IMR-90 (cell line): ENCODE data around the gene C1orf105. TPM values are rescaled to one million over a fixed set of nuclear protein-coding genes. Genes with fewer than 3 reads are reported as not detected.

Experiments
- ATAC-seq: fragments of 200-7000 bp; cut with Tn5 transposase; 2 replicates; pipeline ENCODE4 v1.9.1; 2020; ENCODE audit warnings: low read depth, mild to moderate bottlenecking, moderate library complexity
- BruUV-seq: library from RNA; stranded (reverse); fragments of 400-500 nt; replicated peaks from 2 replicates; lab custom pipeline; 2021; lab: Mats Ljungman, UMichigan
- CTCF ChIA-PET: fragments of 300-600 bp; formaldehyde crosslinking; extraction: SDS; loops from one replicate; lab custom pipeline; 2021; ENCODE audit warnings: antibody characterized with exemption; lab: Yijun Ruan, JAX
- POLR2A ChIA-PET: fragments of 300-600 bp; sonication (Branson Sonifier 250); formaldehyde crosslinking; loops from one replicate; lab custom pipeline; 2022; ENCODE audit warnings: antibody characterized with exemption; ENCODE audit not compliant: unreplicated experiment; lab: Charles Lee
- DNase-seq: peaks from one replicate; pipeline ENCODE4 v3.0.0; 2013
- H2AFZ ChIP-seq: replicated peaks from 2 replicates; pipeline ENCODE3; 2013; ENCODE audit warnings: low read length, mild to moderate bottlenecking; ENCODE audit not compliant: poor library complexity
- H2AK5ac ChIP-seq: 2 replicates; pipeline ENCODE4 v1.6.1; 2013; ENCODE audit warnings: low read depth, low read length, inconsistent platforms
- H2AK9ac ChIP-seq: replicated peaks from 2 replicates; pipeline ENCODE3; 2013; ENCODE audit warnings: mild to moderate bottlenecking, low read depth, low read length, moderate library complexity; ENCODE audit not compliant: poor library complexity
- H2BK120ac ChIP-seq: 2 replicates; pipeline ENCODE4 v1.6.1; 2013; ENCODE audit warnings: low read depth, low read length, inconsistent platforms
- H2BK15ac ChIP-seq: 3 replicates; pipeline ENCODE4 v1.6.1; 2013; ENCODE audit warnings: low read depth, low read length, inconsistent platforms
- H2BK20ac ChIP-seq: 2 replicates; pipeline ENCODE4 v1.6.1; 2013; ENCODE audit warnings: low read depth, mild to moderate bottlenecking, inconsistent platforms, low read length, moderate library complexity
- H2BK5ac ChIP-seq: 2 replicates; pipeline ENCODE4 v1.6.1; 2013; ENCODE audit warnings: mild to moderate bottlenecking, low read depth, low read length, inconsistent platforms; ENCODE audit not compliant: poor library complexity, severe bottlenecking
- H3K14ac ChIP-seq: replicated peaks from 2 replicates; pipeline ENCODE4 v1.6.1; 2013; ENCODE audit warnings: low read depth, low read length, inconsistent platforms
- H3K18ac ChIP-seq: 2 replicates; pipeline ENCODE4 v1.6.1; 2013; ENCODE audit warnings: low read depth, low read length, control low read depth
- H3K23ac ChIP-seq: 2 replicates; pipeline ENCODE4 v1.6.1; 2013; ENCODE audit warnings: low read depth, low read length, inconsistent platforms
- H3K27ac ChIP-seq: 2 replicates; pipeline ENCODE4 v1.5.1; 2013; ENCODE audit warnings: mild to moderate bottlenecking, control low read depth, low read length; ENCODE audit not compliant: insufficient read depth
- H3K27me3 ChIP-seq: 2 replicates; pipeline ENCODE4 v1.6.1; 2013; ENCODE audit warnings: low read length; ENCODE audit not compliant: control insufficient read depth, insufficient read depth
- H3K36me3 ChIP-seq: 2 replicates; pipeline ENCODE4 v1.6.1; 2013; ENCODE audit warnings: low read length, mixed read lengths; ENCODE audit not compliant: control insufficient read depth, insufficient read depth
- H3K4ac ChIP-seq: 2 replicates; pipeline ENCODE4 v1.6.1; 2013; ENCODE audit warnings: low read depth, low read length, inconsistent platforms
- H3K4me1 ChIP-seq: 2 replicates; pipeline ENCODE4 v1.6.1; 2013; ENCODE audit warnings: low read length, mixed read lengths; ENCODE audit not compliant: control insufficient read depth, insufficient read depth
- H3K4me2 ChIP-seq: 2 replicates; pipeline ENCODE4 v1.6.1; 2013; ENCODE audit warnings: low read depth, mild to moderate bottlenecking, control low read depth, low read length, moderate library complexity
- H3K4me3 ChIP-seq: 2 replicates; pipeline ENCODE4 v1.5.1; 2013; ENCODE audit warnings: low read depth, mild to moderate bottlenecking, control low read depth, low read length, moderate library complexity; ENCODE audit not compliant: insufficient read depth
- H3K56ac ChIP-seq: 2 replicates; pipeline ENCODE4 v1.6.1; 2013; ENCODE audit warnings: low read length, inconsistent platforms; ENCODE audit not compliant: insufficient read depth; ENCODE audit errors: extremely low read depth
- H3K79me1 ChIP-seq, 2 experiments: 2 replicates each; pipeline ENCODE4 v1.6.1; 2013; ENCODE audit warnings: low read length in 2 of 2, inconsistent platforms in 1 of 2, low read depth in 1 of 2
- H3K9ac ChIP-seq: 2 replicates; pipeline ENCODE4 v1.6.1; 2013; ENCODE audit warnings: low read depth, low read length, control low read depth
- H3K9me1 ChIP-seq: 2 replicates; pipeline ENCODE4 v1.6.1; 2013; ENCODE audit warnings: low read length, inconsistent platforms; ENCODE audit not compliant: insufficient read depth
- H3K9me3 ChIP-seq: 2 replicates; pipeline ENCODE4 v1.6.1; 2013; ENCODE audit warnings: low read length; ENCODE audit not compliant: control insufficient read depth, insufficient read depth
- H4K20me1 ChIP-seq: 2 replicates; pipeline ENCODE4 v1.6.1; 2013; ENCODE audit warnings: low read length, inconsistent platforms; ENCODE audit not compliant: insufficient read depth
- H4K5ac ChIP-seq: 2 replicates; pipeline ENCODE4 v1.6.1; 2013; ENCODE audit warnings: mild to moderate bottlenecking, low read depth, low read length, control low read depth
- H4K8ac ChIP-seq, 2 experiments: 2 replicates each; pipeline ENCODE4 v1.6.1; 2013; ENCODE audit warnings: low read depth in 2 of 2, low read length in 2 of 2, control low read depth in 1 of 2, inconsistent platforms in 1 of 2
- H4K91ac ChIP-seq: 2 replicates; pipeline ENCODE4 v1.6.1; 2013; ENCODE audit warnings: low read depth, low read length, inconsistent platforms; ENCODE audit not compliant: insufficient read depth
- BHLHE40 ChIP-seq: fragments of 150-350 bp; IDR thresholded peaks from 2 replicates; pipeline ENCODE4 v1.6.1; 2016; ENCODE audit warnings: mild to moderate bottlenecking, low read depth, low read length
- CEBPB ChIP-seq: IDR thresholded peaks from 2 replicates; pipeline ENCODE4 v1.6.1; 2012; ENCODE audit warnings: low read depth, low read length, improper control_type of control experiment
- CHD1 ChIP-seq: IDR thresholded peaks from 2 replicates; pipeline ENCODE4 v1.6.1; 2012; ENCODE audit warnings: low read depth, low read length, improper control_type of control experiment
- CTCF ChIP-seq: conservative IDR thresholded peaks from 2 replicates; pipeline ENCODE4 v1.5.1; 2012; ENCODE audit warnings: mild to moderate bottlenecking, low read depth, low read length, improper control_type of control experiment
- ELK1 ChIP-seq: fragments of 150-350 bp; IDR thresholded peaks from 2 replicates; pipeline ENCODE4 v1.6.1; 2016; ENCODE audit warnings: low read depth, mild to moderate bottlenecking, low read length, moderate library complexity, borderline replicate concordance
- FOS ChIP-seq: fragments of 150-350 bp; IDR thresholded peaks from 2 replicates; pipeline ENCODE4 v1.6.1; 2016; ENCODE audit warnings: low read depth, low read length
- MAFK ChIP-seq: IDR thresholded peaks from 2 replicates; pipeline ENCODE4 v1.6.1; 2012; ENCODE audit warnings: low read depth, low read length, improper control_type of control experiment
- MAZ ChIP-seq: IDR thresholded peaks from 2 replicates; pipeline ENCODE4 v1.6.1; 2012; ENCODE audit warnings: low read depth, mild to moderate bottlenecking, low read length, improper control_type of control experiment, moderate library complexity, borderline replicate concordance
- MXI1 ChIP-seq: IDR thresholded peaks from 2 replicates; pipeline ENCODE4 v1.6.1; 2012; ENCODE audit warnings: low read depth, mild to moderate bottlenecking, low read length, moderate library complexity, borderline replicate concordance
- NFE2L2 ChIP-seq: fragments of 150-350 bp; IDR thresholded peaks from 2 replicates; pipeline ENCODE4 v1.6.1; 2016; ENCODE audit warnings: low read depth, mild to moderate bottlenecking, low read length
- POLR2A ChIP-seq: IDR thresholded peaks from 2 replicates; pipeline ENCODE4 v1.6.1; 2012; ENCODE audit warnings: mild to moderate bottlenecking, low read depth, low read length
- RAD21 ChIP-seq: IDR thresholded peaks from 2 replicates; pipeline ENCODE4 v1.6.1; 2012; ENCODE audit warnings: low read length, improper control_type of control experiment
- RFX5 ChIP-seq: IDR thresholded peaks from 2 replicates; pipeline ENCODE4 v1.8.0; 2012; ENCODE audit warnings: low read depth, mild to moderate bottlenecking, low read length, moderate library complexity
- SMC3 ChIP-seq: fragments of 150-350 bp; IDR thresholded peaks from 2 replicates; pipeline ENCODE4 v1.6.1; 2016; ENCODE audit warnings: low read depth, mild to moderate bottlenecking, antibody characterized with exemption, low read length, moderate library complexity
- USF2 ChIP-seq: fragments of 150-350 bp; IDR thresholded peaks from 2 replicates; pipeline ENCODE4 v1.6.1; 2017; ENCODE audit warnings: mild to moderate bottlenecking, antibody characterized with exemption, low read length, low read depth
- WGBS, 2 experiments: methylation state at CpG; one replicate each; pipeline versions ENCODE4 v1.1.5 to v1.1.7; 2013; ENCODE audit warnings: missing lambda C conversion rate in 2 of 2; ENCODE audit not compliant: insufficient read length in 1 of 2; ENCODE audit errors: extremely low coverage in 2 of 2; 5-methylcytosine and 5-hydroxymethylcytosine counted together
- dilution Hi-C: fragments of 300-500 bp; cut with HindIII; formaldehyde crosslinking; loops from one replicate; pipeline ENCODE4 v1.14.3; 2018; ENCODE audit warnings: low sequenced_read_pairs; ENCODE audit not compliant: unreplicated experiment
- in situ Hi-C: fragments of 300-500 bp; cut with MboI; formaldehyde crosslinking; loops from 3 replicates; pipeline ENCODE4 v1.14.3; 2019; ENCODE audit warnings: low sequenced_read_pairs, inconsistent platforms, mixed read lengths
- intact Hi-C: fragments of 100-400 bp; cut with micrococcal nuclease; formaldehyde crosslinking; loops from 2 replicates; pipeline ENCODE4 v1.10.0; 2022
- polyA plus RNA-seq, 3 experiments: library from polyadenylated mRNA; depleted of rRNA; stranded (reverse); fragments of >200 nt; gene quantifications; 2 replicates each; pipeline ENCODE4 v1.2.3, GENCODE V29; 2012; ENCODE audit warnings: low replicate concordance in 1 of 3
- total RNA-seq: library from RNA; depleted of rRNA; stranded (reverse); fragments of >200 nt; gene quantifications from 2 replicates; pipeline ENCODE4 v1.2.3, GENCODE V29; 2012

Gene C1orf105
- total and polyA plus RNA-seq, 2 of the 4 experiments (the other 2 are of a cell fraction), result not detected

GRCh38 chr1:172489847-172490246, 69.4 kb downstream of the C1orf105 start:
- CTCF ChIA-PET, result no interaction called here
- dilution Hi-C loops, result no loop called here
- Histone ChIP-seq H4K8ac (no peak overlapping the region), H3K36me3 (no peaks in the 10 kb centered on the region), H2BK5ac (no peak overlapping the region), H3K27me3 (peaks cover 35% of the 10 kb centered on the region), H3K9me3 (no peaks in the 10 kb centered on the region), H2BK20ac (no peak overlapping the region), H3K4me1 (no peaks in the 10 kb centered on the region), H2AK9ac (no peak overlapping the region), H3K79me1 (no peaks in the 10 kb centered on the region), H3K56ac (no peak overlapping the region), H3K14ac (no peak overlapping the region), H3K4me3 (no peak overlapping the region), H2BK120ac (no peak overlapping the region), H4K20me1 (no peaks in the 10 kb centered on the region), H2BK15ac (no peak overlapping the region), H3K27ac (no peak overlapping the region), H4K91ac (no peak overlapping the region), H2AFZ (no peak overlapping the region), H3K9me1 (no peaks in the 10 kb centered on the region), H4K5ac (no peak overlapping the region), H2AK5ac (no peak overlapping the region), H3K4ac (no peak overlapping the region), H3K23ac (no peak overlapping the region), H3K4me2 (no peak overlapping the region), H3K9ac (no peak overlapping the region), H3K18ac (no peak overlapping the region)
- in situ Hi-C loops, result no loop called here
- POLR2A ChIA-PET, result no interaction called here
- ATAC-seq (no peak), DNase-seq (no peak)
- intact Hi-C loops, result no loop called here
- no CpG with 5 or more reads among the region's 3 CpGs for WGBS, 2 experiments
- BruUV-seq, result no TSS peak
- no peak for TF ChIP-seq RFX5
- no peak for TF ChIP-seq POLR2A
- no peak for TF ChIP-seq USF2
- no peak for TF ChIP-seq CEBPB
- no peak for TF ChIP-seq MXI1
- no peak for TF ChIP-seq MAZ
- no peak for TF ChIP-seq FOS
- no peak for TF ChIP-seq MAFK
- no peak for TF ChIP-seq SMC3
- no peak for TF ChIP-seq RAD21
- no peak for TF ChIP-seq NFE2L2
- no peak for TF ChIP-seq CHD1
- no peak for TF ChIP-seq CTCF
- TF ChIP-seq BHLHE40, result no peak
- no peak for TF ChIP-seq ELK1
